HTERT RPE-1 (cell line): ENCODE data around the gene COL18A1.
"Not testable (repeated sequence)": the region's sequence is repeated elsewhere in the genome, so short reads cannot be mapped to it uniquely, and the experiment has no call there.

Source experiments
- in situ Hi-C: fragments of 300-500 bp; cut with MboI; formaldehyde crosslinking; loops from 4 replicates; pipeline ENCODE4 v1.14.3; 2020; ENCODE audit warnings: low sequenced_read_pairs

COL18A1 gene

GRCh38 chr21:45555251-45555556 lies 150.2 kb downstream of the COL18A1 start:
- in situ Hi-C loops, result no loop called here

GRCh38 chr21:45555557-45556301 lies 150.8 kb downstream of the COL18A1 start:
- in situ Hi-C loops, result no loop called here

GRCh38 chr21:45556302-45556644 lies 151.3 kb downstream of the COL18A1 start:
- in situ Hi-C loops, result no loop called here

- in situ Hi-C loops, result no loop called here
Observed at GRCh38 chr21:45556645-45557615, 152.0 kb downstream of the COL18A1 start.

- in situ Hi-C loops, result no loop called here
Observed at GRCh38 chr21:45557616-45558043, 152.7 kb downstream of the COL18A1 start.

- in situ Hi-C loops, result no loop called here
Observed at GRCh38 chr21:45558044-45558721, 153.2 kb downstream of the COL18A1 start.

- in situ Hi-C loops, result no loop called here
Observed at GRCh38 chr21:45559216-45560105, 154.5 kb downstream of the COL18A1 start.

GRCh38 chr21:45560106-45561021 lies 155.4 kb downstream of the COL18A1 start:
- in situ Hi-C loops, result no loop called here

GRCh38 chr21:45561241-45561640 lies 156.3 kb downstream of the COL18A1 start:
- in situ Hi-C loops, result not testable (repeated sequence)

GRCh38 chr21:45562402-45562801 lies 157.4 kb downstream of the COL18A1 start:
- in situ Hi-C loops, result no loop called here

GRCh38 chr21:45562965-45563364 lies 158.0 kb downstream of the COL18A1 start:
- in situ Hi-C loops, result no loop called here
